GM19351 (cell line): ENCODE results near the gene RAB37.

Source experiments
- ATAC-seq: cut with Tn5 transposase; IDR thresholded peaks from one replicate; pipeline ENCODE4 v1.9.1; 2021; ENCODE audit warnings: mild to moderate bottlenecking, moderate library complexity; ENCODE audit not compliant: unreplicated experiment

Gene RAB37

DNA sequence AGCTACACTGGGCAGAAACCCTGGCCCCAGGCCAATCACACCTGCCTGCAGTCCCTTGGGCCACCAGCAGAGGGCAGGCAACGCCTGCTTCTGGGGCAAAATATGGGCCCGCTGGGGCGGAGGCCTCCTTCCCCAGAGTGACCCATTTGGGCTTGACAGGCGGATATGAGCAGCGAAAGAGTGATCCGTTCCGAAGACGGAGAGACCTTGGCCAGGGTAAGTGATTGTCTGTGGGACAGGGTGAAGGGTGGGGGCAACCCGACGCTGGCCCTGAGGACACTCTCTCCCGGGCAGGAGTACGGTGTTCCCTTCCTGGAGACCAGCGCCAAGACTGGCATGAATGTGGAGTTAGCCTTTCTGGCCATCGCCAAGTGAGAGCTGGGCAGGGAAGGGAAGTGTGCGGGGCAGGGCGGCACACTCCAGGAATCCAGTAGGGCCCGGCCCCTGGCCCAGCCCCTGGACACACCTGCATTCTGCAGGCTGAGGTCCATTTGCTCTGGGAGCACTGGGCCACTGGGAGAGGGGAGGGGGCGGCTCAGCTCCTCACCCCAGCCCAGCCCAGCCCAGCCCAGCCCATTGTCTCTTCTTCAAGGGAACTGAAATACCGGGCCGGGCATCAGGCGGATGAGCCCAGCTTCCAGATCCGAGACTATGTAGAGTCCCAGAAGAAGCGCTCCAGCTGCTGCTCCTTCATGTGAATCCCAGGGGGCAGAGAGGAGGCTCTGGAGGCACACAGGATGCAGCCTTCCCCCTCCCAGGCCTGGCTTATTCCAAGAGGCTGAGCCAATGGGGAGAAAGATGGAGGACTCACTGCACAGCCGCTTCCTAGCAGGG is 7.9 kb downstream of the RAB37 start:
- no peak for ATAC-seq

- no peak for ATAC-seq
Measured at GRCh38 chr17:74745548-74746177, 8.6 kb downstream of the RAB37 start.

GRCh38 chr17:74746376-74746775 is 9.3 kb downstream of the RAB37 start:
- ATAC-seq: no peak

- ATAC-seq: no peak
Measured at GRCh38 chr17:74746922-74747321, 9.9 kb downstream of the RAB37 start.

- no peak for ATAC-seq
Measured at GRCh38 chr17:74748279-74748528, 11.1 kb downstream of the RAB37 start.

- ATAC-seq: peak; percentile 88
Measured at GRCh38 chr17:74748529-74749278, 11.6 kb downstream of the RAB37 start, which contains the start of gene NHERF1. Gene NHERF1 (plus strand): TSS chr17:74748628. CDS start chr17:74748847, 219 bp downstream.

DNA sequence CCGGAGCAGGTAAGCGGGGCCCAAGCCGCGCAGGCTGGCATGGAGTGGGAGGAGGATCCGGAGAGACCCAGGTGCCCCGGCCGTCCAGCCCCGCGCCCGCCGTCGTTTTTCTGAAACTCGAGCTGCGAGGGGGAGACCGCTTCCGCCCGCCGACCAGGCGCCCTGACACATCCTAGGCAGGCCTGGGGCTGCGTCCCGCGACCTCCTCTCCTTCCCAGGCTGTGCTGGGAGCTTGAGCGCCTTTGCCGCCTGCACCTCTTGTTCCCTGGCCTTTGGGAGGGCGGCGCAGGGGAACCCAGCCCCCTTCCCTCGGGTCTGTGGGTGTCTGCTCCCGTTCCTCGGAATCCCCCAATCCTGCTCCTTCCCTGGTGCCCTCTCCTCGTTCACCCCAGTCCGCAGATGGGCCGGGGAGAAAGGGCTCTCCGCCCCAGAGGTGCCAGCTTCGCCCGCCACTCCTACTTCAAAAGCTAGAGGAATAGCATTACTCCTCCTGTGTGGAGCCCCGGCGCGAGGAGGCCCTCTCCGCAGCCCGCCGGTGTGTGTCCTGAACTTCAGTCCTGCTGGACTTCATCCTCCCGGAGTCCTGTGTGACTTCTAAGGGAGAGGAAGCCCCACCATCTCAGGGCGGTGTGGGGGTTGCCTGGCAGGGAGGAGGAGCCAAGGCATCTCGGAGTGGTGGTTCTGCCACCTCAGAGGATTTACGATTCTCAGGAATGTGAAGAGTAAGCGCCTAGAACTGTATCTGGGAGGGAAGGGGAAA is 12.4 kb downstream of the RAB37 start:
- peak; percentile 19 for ATAC-seq

- no peak for ATAC-seq
Measured at GRCh38 chr17:74750039-74750326, 12.9 kb downstream of the RAB37 start.

GRCh38 chr17:74750327-74751069 is 13.4 kb downstream of the RAB37 start:
- no peak for ATAC-seq

DNA sequence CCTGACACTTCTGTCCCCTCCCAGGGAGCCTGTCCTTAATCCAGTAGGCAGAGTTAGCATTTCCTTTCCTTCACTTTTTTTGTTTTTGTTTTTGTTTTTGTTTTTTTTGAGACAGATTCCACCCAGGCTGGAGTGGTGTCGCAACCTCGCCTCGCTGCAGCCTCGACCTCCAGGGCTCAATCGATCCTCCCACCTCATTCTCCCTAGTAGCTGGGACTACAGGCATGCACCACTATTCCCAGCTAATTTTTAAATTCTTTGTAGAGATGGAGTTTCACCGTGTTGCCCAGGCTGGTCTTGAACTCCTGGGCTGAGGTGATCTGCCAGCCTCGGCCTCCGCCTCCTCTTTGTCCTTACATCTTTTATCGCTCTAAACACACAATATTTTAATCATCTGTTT is 15.4 kb downstream of the RAB37 start:
- no peak for ATAC-seq

DNA sequence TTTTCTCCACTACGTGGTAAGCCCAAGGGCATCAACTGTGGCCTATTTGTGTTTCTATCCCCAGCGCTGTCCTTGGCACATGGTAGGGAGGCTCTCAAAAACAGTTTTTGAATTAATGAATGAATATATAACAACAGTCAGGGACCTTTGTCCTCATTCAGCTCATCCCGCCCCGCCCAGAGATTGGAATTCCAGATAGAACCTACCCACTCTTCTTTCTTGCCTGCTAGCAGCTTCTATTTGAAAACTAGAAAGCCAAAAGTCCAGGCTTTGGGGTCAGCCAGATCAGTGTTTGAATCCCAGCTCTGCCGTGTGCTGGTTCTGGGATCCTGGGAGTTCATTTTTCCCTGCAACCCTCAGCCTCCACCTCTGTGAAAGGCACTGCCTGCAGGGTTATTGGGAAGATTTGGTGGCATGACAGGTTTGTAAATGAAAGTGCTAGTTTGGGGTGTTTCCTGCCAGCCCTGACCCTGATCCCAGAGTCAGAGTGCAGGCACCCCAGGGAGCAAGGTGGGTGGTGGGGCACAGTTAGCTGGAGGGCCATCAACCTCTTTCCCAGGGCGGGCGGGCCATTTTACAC is 15.9 kb downstream of the RAB37 start:
- ATAC-seq: no peak

GRCh38 chr17:74754832-74755231 is 17.8 kb downstream of the RAB37 start:
- no peak for ATAC-seq

- ATAC-seq: no peak
Measured at GRCh38 chr17:74755533-74755932, 18.5 kb downstream of the RAB37 start.

DNA sequence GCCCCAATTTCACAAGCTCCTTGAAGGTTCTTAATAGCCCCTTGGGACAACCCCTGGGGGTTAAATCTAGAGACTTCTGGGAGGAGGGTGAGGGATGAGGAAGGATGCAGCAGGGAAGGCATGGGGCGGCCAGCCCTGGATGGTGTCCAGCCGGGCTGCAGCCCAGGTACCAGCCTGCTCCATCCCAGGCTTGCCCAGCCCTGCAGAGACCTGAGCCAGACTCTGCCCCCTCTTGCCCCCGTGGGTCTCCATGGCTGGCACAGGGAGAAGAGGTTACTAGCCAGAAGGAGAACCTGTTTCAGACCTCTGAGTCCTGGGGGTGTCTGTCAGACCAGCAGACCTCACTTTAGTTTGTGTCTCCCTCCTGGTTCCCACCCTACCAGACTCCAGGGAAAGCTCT is 19.8 kb downstream of the RAB37 start:
- no peak for ATAC-seq

GRCh38 chr17:74757502-74757901 is 20.4 kb downstream of the RAB37 start:
- no peak for ATAC-seq

DNA sequence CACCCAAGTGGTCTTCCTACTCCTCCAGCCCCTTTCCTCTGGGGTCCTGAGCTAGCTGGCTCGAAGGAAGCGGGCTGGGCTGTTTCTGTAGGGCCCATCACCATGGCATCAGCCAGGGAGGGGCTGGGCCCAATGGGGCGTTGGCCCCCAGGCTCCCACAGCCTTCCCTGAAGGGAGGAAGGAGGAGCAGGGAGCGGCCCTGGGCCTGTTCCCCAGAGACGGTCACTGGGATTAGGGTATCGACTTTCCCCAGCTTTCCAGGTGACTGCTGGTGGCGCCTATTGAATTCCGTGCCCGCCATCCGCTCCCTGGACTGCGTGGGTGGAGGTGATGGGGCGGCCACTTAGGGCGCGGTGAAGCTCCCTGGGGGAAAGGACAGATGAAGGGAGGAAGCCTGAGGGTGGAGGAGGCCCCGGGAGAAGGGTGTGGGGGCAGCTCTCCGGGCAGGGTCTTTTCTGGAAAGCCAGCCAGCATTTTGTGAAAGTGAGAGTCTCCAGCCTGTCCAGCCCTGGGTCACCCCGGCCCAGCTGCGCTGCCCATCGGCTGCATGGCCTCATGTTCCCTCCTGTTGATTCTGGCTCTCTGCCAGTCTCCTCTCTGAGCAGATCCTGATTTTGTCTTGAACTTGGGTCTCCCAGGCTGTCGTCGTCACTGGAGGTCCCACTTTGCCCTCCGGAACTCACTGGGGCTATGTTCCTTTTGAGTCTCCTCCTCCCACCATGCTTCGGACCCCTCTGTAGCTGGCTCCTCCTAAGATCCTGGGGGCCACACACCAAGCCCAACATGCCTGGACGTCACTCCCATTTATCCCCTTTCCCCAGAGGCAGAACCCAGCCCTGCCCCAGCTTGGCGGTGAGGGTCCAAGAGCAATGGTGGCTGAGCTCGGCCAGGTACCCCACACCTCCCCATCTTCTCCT is 21.1 kb downstream of the RAB37 start:
- ATAC-seq: no peak

- ATAC-seq: no peak
Measured at GRCh38 chr17:74758848-74759168, 21.8 kb downstream of the RAB37 start.

DNA sequence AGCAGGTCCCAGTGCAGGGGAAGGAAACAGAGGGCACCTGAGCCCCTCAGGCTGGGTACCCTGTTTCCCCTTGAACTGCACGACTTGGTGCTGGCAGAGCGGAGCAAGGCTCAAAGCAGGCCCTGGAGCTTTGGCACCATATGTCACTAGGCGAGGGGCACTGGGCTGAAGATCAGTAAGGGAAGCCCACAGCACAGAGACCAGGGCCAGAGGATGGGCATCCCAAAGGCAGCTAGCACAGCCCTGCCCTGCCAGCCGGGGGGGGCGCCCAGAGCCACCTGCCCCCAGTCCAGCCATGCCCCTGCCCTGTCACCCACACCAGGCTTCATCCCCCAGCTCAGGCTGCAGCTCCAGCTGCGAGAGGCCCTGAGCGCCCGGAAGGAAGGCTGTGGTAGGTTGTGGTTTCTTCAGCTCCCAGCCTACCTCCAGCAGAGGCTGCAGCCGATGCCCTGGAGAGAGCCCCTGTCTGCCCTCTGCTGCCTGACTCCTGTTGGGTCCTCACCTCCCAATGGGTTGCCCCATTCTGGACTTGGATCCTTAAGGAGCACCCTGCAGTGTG is 22.3 kb downstream of the RAB37 start:
- ATAC-seq: no peak

- no peak for ATAC-seq
Measured at GRCh38 chr17:74759941-74760340, 22.9 kb downstream of the RAB37 start.
